Neural cell (in vitro differentiated cells): ENCODE data around the gene RMDN2.

Experiments used
- CTCF ChIP-seq: fragments of 450-650 bp; IDR thresholded peaks from 2 replicates; pipeline ENCODE4 v1.5.1; 2014; ENCODE audit warnings: antibody characterized with exemption, mild to moderate bottlenecking, moderate library complexity; ENCODE audit not compliant: poor library complexity, severe bottlenecking
- EP300 ChIP-seq: fragments of 450-650 bp; conservative IDR thresholded peaks from 2 replicates; pipeline ENCODE4 v1.6.1; 2014; ENCODE audit warnings: antibody characterized with exemption, mild to moderate bottlenecking, moderate library complexity; ENCODE audit not compliant: poor library complexity, severe bottlenecking
- EZH2 ChIP-seq: fragments of 200-600, 300-800 bp; shearing (Covaris generic), sonication (generic); IDR thresholded peaks from 2 replicates; pipeline ENCODE4 v1.6.1; 2014; ENCODE audit warnings: antibody characterized with exemption, low read length, borderline replicate concordance, mild to moderate bottlenecking; ENCODE audit not compliant: insufficient read depth, poor library complexity, severe bottlenecking
- POLR2AphosphoS5 ChIP-seq: IDR thresholded peaks from 2 replicates; pipeline ENCODE4 v1.6.1; 2012
- RAD21 ChIP-seq: fragments of 450-650 bp; conservative IDR thresholded peaks from 2 replicates; pipeline ENCODE4 v1.6.1; 2014; ENCODE audit warnings: antibody characterized with exemption, mild to moderate bottlenecking, moderate library complexity
- REST ChIP-seq: IDR thresholded peaks from 2 replicates; pipeline ENCODE4 v1.6.1; 2012; ENCODE audit warnings: borderline replicate concordance
- SMC3 ChIP-seq: fragments of 450-650 bp; conservative IDR thresholded peaks from 2 replicates; pipeline ENCODE4 v1.6.1; 2014; ENCODE audit warnings: antibody characterized with exemption, mild to moderate bottlenecking, moderate library complexity; ENCODE audit not compliant: poor library complexity
- TAF1 ChIP-seq: IDR thresholded peaks from 2 replicates; pipeline ENCODE4 v1.6.1; 2012; ENCODE audit warnings: low read depth

GRCh38 chr2:37987098-37987775 lies 62.1 kb downstream of the RMDN2 start:
- TF ChIP-seq CTCF (no peak), TAF1 (no peak), EP300 (no peak), SMC3 (no peak), EZH2 (no peak), POLR2AphosphoS5 (no peak), RAD21 (no peak), REST (no peak)
